Activated naive CD4-positive, alpha-beta T cell treated with anti-CD3 and anti-CD28 coated beads, Interleukin-2, amount 50 U/mL, for 24 hours (primary cell): ENCODE measurements around the gene RAI1.

Experiments
- H3K27ac Mint-ChIP-seq: one replicate; pipeline ENCODE4 v1.8.0; 2021; ENCODE audit warnings: mild to moderate bottlenecking, mixed read lengths
- H3K27me3 Mint-ChIP-seq: one replicate; pipeline ENCODE4 v1.8.0; 2021; ENCODE audit warnings: mixed read lengths
- H3K36me3 Mint-ChIP-seq: one replicate; pipeline ENCODE4 v1.8.0; 2021; ENCODE audit warnings: mixed read lengths
- H3K4me1 Mint-ChIP-seq: one replicate; pipeline ENCODE4 v1.8.0; 2021; ENCODE audit warnings: mixed read lengths
- H3K4me3 Mint-ChIP-seq: one replicate; pipeline ENCODE4 v1.8.0; 2021; ENCODE audit warnings: mild to moderate bottlenecking, mixed read lengths
- H3K9me3 Mint-ChIP-seq: one replicate; pipeline ENCODE4 v1.8.0; 2021; ENCODE audit warnings: mixed read lengths

Gene RAI1

GRCh38 chr17:17776889-17777288, 95.6 kb downstream of the RAI1 start:
- no peak overlapping the region for H3K27ac Mint-ChIP-seq
- no peaks in the 10 kb centered on the region for H3K36me3 Mint-ChIP-seq
- no peaks in the 10 kb centered on the region for H3K9me3 Mint-ChIP-seq
- no peak overlapping the region for H3K4me3 Mint-ChIP-seq
- peaks cover 11% of the 10 kb centered on the region for H3K4me1 Mint-ChIP-seq
- no peaks in the 10 kb centered on the region for H3K27me3 Mint-ChIP-seq

GRCh38 chr17:17778308-17779014, 97.2 kb downstream of the RAI1 start:
- H3K4me3 Mint-ChIP-seq = no peak overlapping the region
- no peaks in the 10 kb centered on the region for H3K9me3 Mint-ChIP-seq
- peaks cover 6% of the 10 kb centered on the region for H3K4me1 Mint-ChIP-seq
- H3K27me3 Mint-ChIP-seq = no peaks in the 10 kb centered on the region
- no peaks in the 10 kb centered on the region for H3K36me3 Mint-ChIP-seq
- H3K27ac Mint-ChIP-seq = no peak overlapping the region

- Mint-ChIP-seq H3K4me1 (peaks cover 11% of the 10 kb centered on the region), H3K27ac (no peak overlapping the region), H3K4me3 (no peak overlapping the region), H3K9me3 (no peaks in the 10 kb centered on the region), H3K36me3 (no peaks in the 10 kb centered on the region), H3K27me3 (no peaks in the 10 kb centered on the region)
Observed at GRCh38 chr17:17779015-17779611, 97.9 kb downstream of the RAI1 start.

- Mint-ChIP-seq H3K36me3 (no peaks in the 10 kb centered on the region), H3K27ac (peak overlapping the region; percentile 46), H3K4me1 (peaks cover 23% of the 10 kb centered on the region), H3K4me3 (peak overlapping the region; percentile 72), H3K9me3 (no peaks in the 10 kb centered on the region), H3K27me3 (no peaks in the 10 kb centered on the region)
Observed at GRCh38 chr17:17780922-17781590, 99.8 kb downstream of the RAI1 start.

GRCh38 chr17:17781591-17782496, 100.6 kb downstream of the RAI1 start:
- H3K27me3 Mint-ChIP-seq = no peaks in the 10 kb centered on the region
- no peak overlapping the region for H3K27ac Mint-ChIP-seq
- peak overlapping the region; percentile 66 for H3K4me3 Mint-ChIP-seq
- no peaks in the 10 kb centered on the region for H3K9me3 Mint-ChIP-seq
- peaks cover 25% of the 10 kb centered on the region for H3K4me1 Mint-ChIP-seq
- H3K36me3 Mint-ChIP-seq = no peaks in the 10 kb centered on the region

GRCh38 chr17:17782523-17783115, 101.4 kb downstream of the RAI1 start:
- Mint-ChIP-seq H3K9me3 (no peaks in the 10 kb centered on the region), H3K4me3 (peak overlapping the region; percentile 82), H3K4me1 (peaks cover 25% of the 10 kb centered on the region), H3K27ac (no peak overlapping the region), H3K36me3 (no peaks in the 10 kb centered on the region), H3K27me3 (no peaks in the 10 kb centered on the region)

- H3K4me3 Mint-ChIP-seq = peak overlapping the region; percentile 87
- H3K36me3 Mint-ChIP-seq = no peaks in the 10 kb centered on the region
- no peak overlapping the region for H3K27ac Mint-ChIP-seq
- no peaks in the 10 kb centered on the region for H3K27me3 Mint-ChIP-seq
- peaks cover 25% of the 10 kb centered on the region for H3K4me1 Mint-ChIP-seq
- no peaks in the 10 kb centered on the region for H3K9me3 Mint-ChIP-seq
Observed at GRCh38 chr17:17783116-17783824, 102.0 kb downstream of the RAI1 start.

- Mint-ChIP-seq H3K4me1 (peaks cover 25% of the 10 kb centered on the region), H3K27ac (peak overlapping the region; percentile 88), H3K4me3 (peak overlapping the region; percentile 87), H3K9me3 (no peaks in the 10 kb centered on the region), H3K27me3 (no peaks in the 10 kb centered on the region), H3K36me3 (no peaks in the 10 kb centered on the region)
Observed at GRCh38 chr17:17783825-17784656, 102.8 kb downstream of the RAI1 start.

GRCh38 chr17:17784657-17785267, 103.5 kb downstream of the RAI1 start:
- H3K4me3 Mint-ChIP-seq = peak overlapping the region; percentile 23
- H3K27ac Mint-ChIP-seq = no peak overlapping the region
- peaks cover 25% of the 10 kb centered on the region for H3K4me1 Mint-ChIP-seq
- H3K9me3 Mint-ChIP-seq = no peaks in the 10 kb centered on the region
- H3K36me3 Mint-ChIP-seq = no peaks in the 10 kb centered on the region
- no peaks in the 10 kb centered on the region for H3K27me3 Mint-ChIP-seq

GRCh38 chr17:17785407-17785806, 104.1 kb downstream of the RAI1 start:
- H3K36me3 Mint-ChIP-seq = no peaks in the 10 kb centered on the region
- H3K27me3 Mint-ChIP-seq = no peaks in the 10 kb centered on the region
- peak overlapping the region; percentile 23 for H3K4me3 Mint-ChIP-seq
- H3K4me1 Mint-ChIP-seq = peaks cover 25% of the 10 kb centered on the region
- H3K9me3 Mint-ChIP-seq = no peaks in the 10 kb centered on the region
- no peak overlapping the region for H3K27ac Mint-ChIP-seq

GRCh38 chr17:17786998-17787397, 105.7 kb downstream of the RAI1 start:
- Mint-ChIP-seq H3K9me3 (no peaks in the 10 kb centered on the region), H3K27me3 (no peaks in the 10 kb centered on the region), H3K27ac (no peak overlapping the region), H3K4me3 (no peak overlapping the region), H3K36me3 (no peaks in the 10 kb centered on the region), H3K4me1 (peaks cover 30% of the 10 kb centered on the region)

GRCh38 chr17:17787568-17787967, 106.3 kb downstream of the RAI1 start:
- Mint-ChIP-seq H3K4me3 (no peak overlapping the region), H3K27ac (no peak overlapping the region), H3K4me1 (peaks cover 36% of the 10 kb centered on the region), H3K9me3 (no peaks in the 10 kb centered on the region), H3K27me3 (no peaks in the 10 kb centered on the region), H3K36me3 (no peaks in the 10 kb centered on the region)

- Mint-ChIP-seq H3K4me3 (no peak overlapping the region), H3K9me3 (no peaks in the 10 kb centered on the region), H3K27me3 (no peaks in the 10 kb centered on the region), H3K4me1 (peaks cover 47% of the 10 kb centered on the region), H3K27ac (no peak overlapping the region), H3K36me3 (no peaks in the 10 kb centered on the region)
Observed at GRCh38 chr17:17788967-17789366, 107.7 kb downstream of the RAI1 start.

GRCh38 chr17:17789410-17789809, 108.2 kb downstream of the RAI1 start:
- no peaks in the 10 kb centered on the region for H3K27me3 Mint-ChIP-seq
- H3K4me3 Mint-ChIP-seq = no peak overlapping the region
- H3K4me1 Mint-ChIP-seq = peaks cover 45% of the 10 kb centered on the region
- H3K9me3 Mint-ChIP-seq = no peaks in the 10 kb centered on the region
- H3K27ac Mint-ChIP-seq = no peak overlapping the region
- no peaks in the 10 kb centered on the region for H3K36me3 Mint-ChIP-seq
